ENCODE data around the gene ITPA.

ITPA gene

GRCh38 chr20:3238616-3239025 is 29.3 kb downstream of the ITPA start:
- H3K4me1 ChIP-seq (ENCODE audit: low read depth, poor library complexity, severe bottlenecking) = no peaks in the 10 kb centered on the region
- H3K27me3 ChIP-seq (ENCODE audit: insufficient read depth, low read depth) = no peaks in the 10 kb centered on the region
- H3K9ac ChIP-seq = peak overlapping the region; percentile 55; the same call in 1 of the 2 replicates
- H2AFZ ChIP-seq (ENCODE audit: low read depth) = peak overlapping the region; percentile 75
- no peak for TF ChIP-seq CTCF (conservative IDR thresholded peaks at IDR 0.05; ENCODE audit: low read depth, low read length)
- H3K27ac ChIP-seq = no peak overlapping the region
- H3K36me3 ChIP-seq (ENCODE audit: insufficient read depth) = no peaks in the 10 kb centered on the region
- no peak overlapping the region for H3K4me3 ChIP-seq (IDR thresholded peaks at IDR 0.05; ENCODE audit: insufficient read depth, low read depth, low read length)
- H3K79me2 ChIP-seq (ENCODE audit: insufficient read depth, low read depth) = no peaks in the 10 kb centered on the region
- no peaks in the 10 kb centered on the region for H4K20me1 ChIP-seq (ENCODE audit: insufficient read depth)
- H3K4me2 ChIP-seq = peak overlapping the region; percentile 51; the same call in 1 of the 2 replicates

- no peak for TF ChIP-seq CTCF (conservative IDR thresholded peaks at IDR 0.05; ENCODE audit: low read depth, low read length)
- Histone ChIP-seq H3K36me3 (ENCODE audit: insufficient read depth) (no peaks in the 10 kb centered on the region), H3K4me3 (IDR thresholded peaks at IDR 0.05; ENCODE audit: insufficient read depth, low read depth, low read length) (no peak within 1 kb of the TSS), H3K4me2 (peak within 1 kb of the TSS; percentile 60), H2AFZ (ENCODE audit: low read depth) (peak within 1 kb of the TSS; percentile 75), H3K4me1 (ENCODE audit: low read depth, poor library complexity, severe bottlenecking) (no peaks in the 10 kb centered on the region), H3K27ac (no peak within 1 kb of the TSS), H3K27me3 (ENCODE audit: insufficient read depth, low read depth) (no peaks in the 10 kb centered on the region), H3K9ac (peak within 1 kb of the TSS; percentile 55; the same call in 1 of the 2 replicates), H4K20me1 (ENCODE audit: insufficient read depth) (no peaks in the 10 kb centered on the region), H3K79me2 (ENCODE audit: insufficient read depth, low read depth) (no peaks in the 10 kb centered on the region)
Observed at GRCh38 chr20:3239026-3239866, 29.9 kb downstream of the ITPA start, which contains the start of gene SLC4A11. TSS of gene SLC4A11 (minus strand) at chr20:3239190. CDS start at chr20:3239137, 53 bp downstream.

- Histone ChIP-seq H2AFZ (ENCODE audit: low read depth) (peak overlapping the region; percentile 75), H3K9ac (no peak overlapping the region), H3K27ac (no peak overlapping the region), H3K4me3 (IDR thresholded peaks at IDR 0.05; ENCODE audit: insufficient read depth, low read depth, low read length) (no peak overlapping the region), H3K4me1 (ENCODE audit: low read depth, poor library complexity, severe bottlenecking) (no peaks in the 10 kb centered on the region), H3K36me3 (ENCODE audit: insufficient read depth) (no peaks in the 10 kb centered on the region), H3K27me3 (ENCODE audit: insufficient read depth, low read depth) (no peaks in the 10 kb centered on the region), H4K20me1 (ENCODE audit: insufficient read depth) (no peaks in the 10 kb centered on the region), H3K4me2 (peak overlapping the region; percentile 60), H3K79me2 (ENCODE audit: insufficient read depth, low read depth) (no peaks in the 10 kb centered on the region)
- TF ChIP-seq CTCF (conservative IDR thresholded peaks at IDR 0.05; ENCODE audit: low read depth, low read length) = no peak
Observed at GRCh38 chr20:3239867-3240775, 30.8 kb downstream of the ITPA start.

GRCh38 chr20:3240776-3241363 is 31.6 kb downstream of the ITPA start:
- no peak overlapping the region for H3K4me3 ChIP-seq (IDR thresholded peaks at IDR 0.05; ENCODE audit: insufficient read depth, low read depth, low read length)
- no peaks in the 10 kb centered on the region for H4K20me1 ChIP-seq (ENCODE audit: insufficient read depth)
- no peak overlapping the region for H3K27ac ChIP-seq
- H3K79me2 ChIP-seq (ENCODE audit: insufficient read depth, low read depth) = no peaks in the 10 kb centered on the region
- no peaks in the 10 kb centered on the region for H3K36me3 ChIP-seq (ENCODE audit: insufficient read depth)
- H2AFZ ChIP-seq (ENCODE audit: low read depth) = no peak overlapping the region
- no peaks in the 10 kb centered on the region for H3K4me1 ChIP-seq (ENCODE audit: low read depth, poor library complexity, severe bottlenecking)
- no peaks in the 10 kb centered on the region for H3K27me3 ChIP-seq (ENCODE audit: insufficient read depth, low read depth)
- H3K4me2 ChIP-seq = no peak overlapping the region
- no peak for TF ChIP-seq CTCF (conservative IDR thresholded peaks at IDR 0.05; ENCODE audit: low read depth, low read length)
- no peak overlapping the region for H3K9ac ChIP-seq

All from KMS-11 (cell line).